HG03045 (cell line): ENCODE measurements around the gene ZFP57.

ENCODE experiments used
- ATAC-seq: cut with Tn5 transposase; IDR thresholded peaks from one replicate; pipeline ENCODE4 v1.9.1; 2021; ENCODE audit warnings: mild to moderate bottlenecking, moderate library complexity; ENCODE audit not compliant: unreplicated experiment

The ZFP57 gene

GRCh38 chr6:29680904-29681303, at the start of gene ZFP57:
ZFP57 (minus strand) TSS chr6:29681152; CDS start chr6:29677003, 4,149 bp downstream.
- ATAC-seq = no peak

DNA sequence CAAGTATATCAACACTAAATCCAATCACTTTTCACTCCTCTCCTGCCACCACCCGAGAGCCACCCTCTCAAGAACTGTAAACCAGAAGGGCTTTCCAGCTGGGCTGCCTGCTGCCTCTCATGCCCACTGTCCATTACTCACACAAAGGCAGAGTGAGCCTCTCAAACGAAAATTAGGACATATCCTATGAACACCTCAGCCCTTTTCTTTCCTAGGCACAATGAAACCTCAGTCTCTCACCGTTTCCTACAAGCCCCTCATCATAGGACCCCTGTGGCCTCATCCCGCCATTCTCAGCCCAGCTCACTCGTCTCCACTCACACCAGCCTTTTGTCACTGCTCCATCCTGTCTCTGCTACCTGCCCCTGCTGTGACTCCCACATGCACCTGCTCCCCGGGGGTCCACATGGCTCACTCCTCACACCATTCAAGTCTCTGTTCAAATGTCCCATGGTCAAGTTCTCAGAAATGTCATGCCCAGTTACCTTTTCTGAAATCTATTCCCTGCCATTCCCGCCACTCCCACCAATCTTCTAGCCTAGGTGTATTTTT, 49.7 kb upstream of the ZFP57 start:
- ATAC-seq = no peak

- ATAC-seq = no peak
These were observed 48.9 kb upstream of the ZFP57 start for GRCh38 chr6:29729774-29730328.

- no peak for ATAC-seq
These were observed 47.9 kb upstream of the ZFP57 start for GRCh38 chr6:29728875-29729270.

- ATAC-seq = no peak
These were observed 47.4 kb upstream of the ZFP57 start for GRCh38 chr6:29728173-29728874.

DNA sequence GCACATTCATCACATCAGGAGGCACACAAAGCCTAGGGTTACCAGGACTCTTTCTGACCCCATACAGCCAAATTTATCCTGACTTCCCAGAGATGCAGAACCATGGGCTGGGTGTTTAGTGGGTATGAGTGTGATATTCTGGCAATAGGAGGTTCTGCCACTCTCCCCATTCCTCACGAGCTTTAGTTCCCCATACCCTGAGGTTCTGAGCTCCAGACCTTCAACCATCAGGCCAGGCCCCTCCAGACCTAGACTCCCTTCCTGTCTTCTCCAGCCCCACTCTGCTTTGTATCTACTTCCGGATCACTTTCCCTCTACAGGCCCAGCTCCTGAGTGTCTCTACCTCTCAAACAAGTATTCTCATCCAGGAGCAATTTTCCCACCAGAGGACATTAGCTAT, 46.7 kb upstream of the ZFP57 start:
- no peak for ATAC-seq

DNA sequence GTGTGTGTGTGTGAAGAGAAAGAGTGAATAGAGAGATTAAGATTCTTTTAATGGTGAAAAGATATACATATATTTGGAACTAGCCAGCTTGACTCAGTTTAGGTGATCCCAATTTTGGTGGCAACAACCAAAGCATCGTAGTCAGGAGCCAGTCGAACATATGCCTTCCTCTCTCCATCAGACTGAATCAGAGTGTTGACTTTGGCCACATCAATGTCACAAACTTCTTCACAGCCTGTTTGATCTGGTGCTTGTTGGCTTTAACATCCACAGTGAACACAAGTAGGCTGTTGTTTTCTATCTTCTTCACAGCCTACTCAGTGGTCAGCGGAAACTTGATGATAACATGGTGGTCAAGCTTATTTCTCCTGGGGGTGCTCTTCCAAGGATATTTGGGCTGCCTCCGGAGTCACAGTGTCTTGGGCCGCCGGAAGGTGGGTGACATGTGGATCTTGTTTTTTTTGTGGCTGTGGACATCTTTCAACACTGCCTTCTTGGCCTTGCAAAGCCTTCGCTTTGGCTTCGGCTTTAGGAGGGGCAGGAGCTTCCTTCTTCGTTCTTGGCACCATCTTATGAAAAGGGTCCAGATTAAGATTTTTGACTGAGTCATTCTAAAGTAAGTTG, 45.7 kb upstream of the ZFP57 start:
- no peak for ATAC-seq

DNA sequence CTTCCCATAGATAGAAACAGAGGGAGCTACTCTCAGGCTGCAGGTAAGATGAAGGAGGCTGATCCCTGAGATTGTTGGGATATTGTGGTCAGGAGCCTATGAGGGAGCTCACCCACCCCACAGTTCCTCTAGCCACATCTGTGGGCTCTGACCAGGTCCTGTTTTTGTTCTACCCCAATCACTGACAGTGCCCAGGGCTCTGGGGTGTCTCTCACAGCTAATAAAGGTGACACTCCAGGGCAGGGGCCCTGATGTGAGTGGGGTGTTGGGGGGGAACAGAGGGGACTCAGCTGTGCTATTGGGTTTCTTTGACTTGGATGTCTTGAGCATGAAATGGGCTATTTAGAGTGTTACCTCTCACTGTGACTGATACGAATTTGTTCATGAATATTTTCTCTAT, 45.0 kb upstream of the ZFP57 start:
- no peak for ATAC-seq

DNA sequence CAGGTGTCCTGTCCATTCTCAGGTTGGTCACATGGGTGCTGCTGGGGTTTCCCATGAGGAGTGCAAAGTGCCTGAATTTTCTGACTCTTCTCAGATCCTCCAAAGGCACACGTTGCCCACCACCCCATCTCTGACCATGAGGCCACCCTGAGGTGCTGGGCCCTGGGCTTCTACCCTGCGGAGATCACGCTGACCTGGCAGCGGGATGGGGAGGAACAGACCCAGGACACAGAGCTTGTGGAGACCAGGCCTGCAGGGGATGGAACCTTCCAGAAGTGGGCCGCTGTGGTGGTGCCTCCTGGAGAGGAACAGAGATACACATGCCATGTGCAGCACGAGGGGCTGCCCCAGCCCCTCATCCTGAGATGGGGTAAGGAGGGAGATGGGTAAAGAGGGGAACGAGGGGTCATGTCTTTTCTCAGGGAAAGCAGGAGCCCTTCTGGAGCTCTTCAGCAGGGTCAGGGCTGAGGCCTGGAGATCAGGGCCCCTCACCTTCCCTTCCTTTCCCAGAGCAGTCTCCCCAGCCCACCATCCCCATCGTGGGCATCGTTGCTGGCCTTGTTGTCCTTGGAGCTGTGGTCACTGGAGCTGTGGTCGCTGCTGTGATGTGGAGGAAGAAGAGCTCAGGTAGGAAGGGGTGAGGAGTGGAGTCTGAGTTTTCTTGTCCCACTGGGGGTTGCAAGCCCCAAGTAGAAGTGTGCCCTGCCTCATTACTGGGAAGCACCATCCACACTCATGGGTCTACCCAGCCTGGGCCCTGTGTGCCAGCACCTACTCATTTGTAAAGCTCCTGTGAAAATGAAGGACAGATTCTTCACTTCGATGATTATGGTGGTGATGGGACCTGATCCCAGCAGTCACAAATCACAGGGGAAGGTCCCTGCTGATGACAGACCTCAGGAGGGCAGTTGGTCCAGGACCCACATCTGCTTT, 44.3 kb upstream of the ZFP57 start:
- no peak for ATAC-seq

DNA sequence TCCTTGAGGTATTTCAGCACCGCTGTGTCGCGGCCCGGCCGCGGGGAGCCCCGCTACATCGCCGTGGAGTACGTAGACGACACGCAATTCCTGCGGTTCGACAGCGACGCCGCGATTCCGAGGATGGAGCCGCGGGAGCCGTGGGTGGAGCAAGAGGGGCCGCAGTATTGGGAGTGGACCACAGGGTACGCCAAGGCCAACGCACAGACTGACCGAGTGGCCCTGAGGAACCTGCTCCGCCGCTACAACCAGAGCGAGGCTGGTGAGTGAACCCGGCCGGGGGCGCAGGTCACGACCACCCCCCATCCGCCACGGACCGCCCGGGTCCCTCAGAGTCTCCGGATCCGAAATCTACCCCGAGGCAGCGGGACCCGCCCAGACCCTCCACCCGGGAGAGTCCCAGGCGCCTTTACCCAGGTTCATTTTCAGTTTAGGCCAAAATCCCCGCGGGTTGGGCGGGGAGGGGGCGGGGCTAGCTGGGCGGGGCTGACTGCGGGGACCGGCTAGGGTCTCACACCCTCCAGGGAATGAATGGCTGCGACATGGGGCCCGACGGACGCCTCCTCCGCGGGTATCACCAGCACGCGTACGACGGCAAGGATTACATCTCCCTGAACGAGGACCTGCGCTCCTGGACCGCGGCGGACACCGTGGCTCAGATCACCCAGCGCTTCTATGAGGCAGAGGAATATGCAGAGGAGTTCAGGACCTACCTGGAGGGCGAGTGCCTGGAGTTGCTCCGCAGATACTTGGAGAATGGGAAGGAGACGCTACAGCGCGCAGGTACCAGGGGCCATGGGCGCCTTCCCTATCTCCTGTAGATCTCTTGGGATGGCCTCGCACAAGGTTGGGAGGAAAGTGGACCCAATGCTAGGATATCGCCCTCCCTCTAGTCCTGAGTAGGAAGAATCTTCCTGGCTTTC, 43.0 kb upstream of the ZFP57 start:
- no peak for ATAC-seq

DNA sequence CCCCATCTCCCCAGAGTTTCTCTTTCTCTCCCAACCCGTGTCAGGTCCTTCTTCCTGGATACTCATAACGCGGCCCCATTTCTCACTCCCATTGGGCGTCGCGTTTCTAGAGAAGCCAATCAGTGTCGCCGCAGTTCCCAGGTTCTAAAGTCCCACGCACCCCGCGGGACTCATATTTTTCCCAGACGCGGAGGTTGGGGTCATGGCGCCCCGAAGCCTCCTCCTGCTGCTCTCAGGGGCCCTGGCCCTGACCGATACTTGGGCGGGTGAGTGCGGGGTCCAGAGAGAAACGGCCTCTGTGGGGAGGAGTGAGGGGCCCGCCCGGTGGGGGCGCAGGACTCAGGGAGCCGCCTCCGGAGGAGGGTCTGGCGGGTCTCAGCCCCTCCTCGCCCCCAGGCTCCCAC, 42.3 kb upstream of the ZFP57 start, which contains the start of gene HLA-F:
TSS of gene HLA-F (plus strand) at position 173 of the 404 bp plus-strand sequence. CDS start at position 203, 30 bp downstream.
- ATAC-seq = peak; percentile 86

DNA sequence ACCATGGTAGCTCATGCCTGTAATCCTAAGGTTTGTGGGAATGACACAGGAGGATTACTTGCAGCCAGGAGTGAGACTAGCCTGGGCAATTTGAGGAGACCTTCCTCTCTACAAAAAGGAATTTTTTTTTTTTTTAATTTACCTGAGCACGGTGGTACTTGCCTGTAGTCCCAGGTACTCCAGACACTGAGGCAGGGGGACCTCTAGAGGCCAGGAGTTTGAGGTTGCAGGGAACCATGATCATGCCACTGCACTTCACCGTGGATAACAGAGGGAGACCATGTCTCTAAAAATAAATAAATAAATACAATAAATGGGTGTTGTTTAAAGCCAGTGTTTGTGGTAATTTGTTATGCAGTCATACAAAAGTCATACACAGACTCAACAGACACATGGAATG, 39.9 kb upstream of the ZFP57 start:
- no peak for ATAC-seq

DNA sequence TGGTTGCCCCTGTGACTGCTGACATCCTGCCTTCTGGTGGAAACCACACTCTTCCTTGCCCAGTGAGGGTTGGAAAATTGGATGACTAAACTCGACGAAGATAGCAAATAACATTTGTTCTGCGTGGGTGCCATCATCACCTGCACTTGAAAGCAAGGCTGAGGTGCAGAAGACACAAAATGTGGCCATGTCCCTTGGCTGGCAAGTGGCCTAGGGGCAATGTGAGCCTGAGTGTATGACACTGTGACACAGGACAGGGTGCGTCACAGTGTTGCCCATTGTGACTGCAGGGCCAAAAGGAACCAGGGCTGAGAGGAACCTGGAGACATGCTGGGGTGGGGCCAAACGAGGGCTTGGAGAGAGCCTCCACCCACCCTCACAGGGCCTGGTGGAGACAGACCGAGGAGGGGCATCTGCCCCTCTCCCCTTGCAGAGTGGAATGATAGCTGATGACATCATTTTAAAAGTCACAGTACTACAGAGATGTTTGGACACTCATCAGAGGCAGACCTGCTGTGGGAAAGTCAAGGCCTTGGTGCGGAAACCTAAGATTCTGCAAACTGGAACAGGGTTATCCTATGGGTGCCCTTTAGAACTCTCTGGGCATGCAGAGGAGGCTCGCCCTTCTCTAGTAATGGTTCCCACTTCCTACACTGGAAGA, 29.5 kb upstream of the ZFP57 start:
- ATAC-seq = no peak

GRCh38 chr6:29709188-29709587, 28.2 kb upstream of the ZFP57 start:
- no peak for ATAC-seq

DNA sequence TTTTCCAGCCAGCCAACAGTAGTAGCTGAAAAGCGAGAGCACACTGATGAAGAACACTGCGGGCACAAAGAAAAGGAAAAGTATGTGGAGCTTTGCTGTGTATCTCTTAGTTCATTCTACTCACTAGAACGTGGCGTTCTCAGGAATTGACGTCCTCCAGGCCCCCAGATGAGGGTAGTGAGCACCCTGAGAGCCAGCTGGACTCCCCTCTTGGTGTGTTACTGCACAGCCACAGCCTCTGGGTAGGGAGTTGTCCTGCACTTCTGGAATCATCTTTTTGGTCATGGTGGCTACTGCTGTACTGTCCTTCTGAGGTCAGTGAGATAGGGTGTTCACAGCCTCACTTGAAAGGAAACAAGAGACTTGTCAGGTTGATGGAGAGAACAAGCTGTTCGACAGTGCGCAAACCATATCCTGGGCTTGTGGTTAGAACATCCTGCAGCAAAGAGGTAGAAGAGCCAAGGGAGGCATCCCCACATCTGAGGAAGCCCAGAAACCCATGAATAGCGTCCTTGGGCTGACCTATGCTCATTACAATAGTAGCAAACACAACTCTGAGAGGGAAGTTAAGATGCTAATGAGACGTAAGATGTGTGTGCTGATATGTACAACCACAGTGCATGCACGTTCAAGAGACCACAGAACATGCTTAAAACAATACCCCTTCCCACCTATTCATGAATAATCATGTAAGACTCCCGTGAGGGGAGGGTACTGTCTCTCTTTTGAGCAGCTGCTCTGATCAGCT, 27.7 kb upstream of the ZFP57 start:
- ATAC-seq = no peak

DNA sequence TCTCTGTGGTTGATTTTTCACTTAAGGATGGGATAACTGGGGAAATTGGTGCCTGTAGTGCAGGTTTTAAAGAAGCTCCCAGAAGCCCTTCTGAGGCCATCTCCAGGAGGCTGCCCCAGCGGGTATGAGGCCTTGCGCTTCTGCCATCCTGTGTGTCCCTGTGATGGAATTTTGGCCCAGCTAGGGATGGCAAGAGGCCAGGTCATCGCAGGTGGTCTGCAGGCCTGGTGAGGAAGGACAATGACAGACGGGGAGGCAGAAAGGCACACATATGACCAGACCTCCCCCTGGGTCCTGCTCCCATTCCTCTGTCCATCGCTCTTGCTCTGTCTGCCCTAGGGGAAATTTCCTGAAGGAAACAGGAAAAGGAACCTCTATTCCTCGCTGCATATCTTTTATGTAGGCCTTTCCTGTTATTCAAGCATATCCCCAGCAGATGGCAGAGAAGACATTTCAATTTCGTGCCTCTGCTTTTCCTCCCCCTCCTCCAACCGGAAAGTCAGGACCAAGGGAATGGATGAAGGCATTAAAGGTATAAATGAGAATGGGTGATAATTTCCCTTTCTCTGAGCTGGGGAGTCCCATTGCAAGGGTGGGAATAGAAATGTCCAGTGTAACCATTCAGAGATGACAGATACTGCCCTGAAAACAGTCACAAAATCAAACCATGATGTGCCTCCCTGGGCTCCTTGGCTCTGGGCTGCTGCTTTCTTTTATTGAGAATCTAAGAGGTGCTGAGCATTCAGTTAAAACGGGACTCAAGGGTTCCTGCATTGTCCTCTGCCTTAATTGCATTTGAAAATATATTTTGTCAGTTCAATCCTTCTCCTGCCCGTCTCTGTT, 24.7 kb upstream of the ZFP57 start:
- no peak for ATAC-seq

DNA sequence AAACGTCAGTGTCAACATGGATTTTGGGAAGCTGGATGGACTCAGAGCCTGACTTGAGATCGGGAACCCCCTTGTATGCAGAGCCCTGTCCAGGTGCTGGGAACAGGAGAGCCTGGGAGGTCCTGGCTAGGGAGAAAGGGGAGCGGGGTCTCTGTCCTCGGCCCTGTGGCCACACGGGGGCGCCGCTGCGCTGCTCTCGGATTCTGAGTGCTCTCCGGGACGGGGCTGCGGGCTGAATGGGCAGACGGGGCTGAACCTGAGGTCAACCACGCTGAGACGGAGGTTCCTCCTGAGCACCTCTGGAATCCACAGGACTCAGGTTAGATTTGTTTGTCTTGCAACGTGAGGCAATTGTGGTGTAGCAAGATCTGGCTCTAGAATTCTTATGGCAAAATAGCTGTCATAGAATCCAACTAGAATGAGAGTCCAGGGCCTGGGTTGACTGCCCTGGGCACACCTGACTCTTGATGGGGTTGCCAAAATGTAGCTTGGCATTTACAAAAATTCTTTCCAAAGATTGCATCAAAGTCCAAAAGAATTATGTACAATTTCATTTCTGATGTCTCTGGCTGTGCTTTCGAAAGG, 21.7 kb upstream of the ZFP57 start:
- ATAC-seq = no peak
